Vagina (tissue), 2 donors: ENCODE data around the gene HPGDS. TPM values are rescaled to one million over a fixed set of nuclear protein-coding genes. Genes with fewer than 3 reads are reported as not detected.
"Not testable (repeated sequence)": the region's sequence is repeated elsewhere in the genome, so short reads cannot be mapped to it uniquely, and the experiment has no call there.

Source experiments
- DNase-seq, 2 donors: peaks; one replicate each; pipeline ENCODE4 v3.0.0-alpha.2; 2017; ENCODE audit errors: extremely low spot score in 2 of 2
- H3K27ac ChIP-seq: fragments of 200-600 bp; sonication (generic); one replicate; pipeline ENCODE4 v1.5.1; 2019
- H3K27me3 ChIP-seq: fragments of 200-600 bp; sonication (generic); one replicate; pipeline ENCODE4 v1.5.1; 2019
- H3K36me3 ChIP-seq, 2 donors: fragments of 200-600 bp; sonication (generic); one replicate each; pipeline ENCODE4 v1.5.1; 2017 to 2019
- H3K4me1 ChIP-seq: fragments of 200-600 bp; sonication (generic); one replicate; pipeline ENCODE4 v1.5.1; 2019
- H3K4me3 ChIP-seq, 2 donors: fragments of 200-600 bp; sonication (generic); 1 replicate in 1 of 2; 2 replicates in 1 of 2; pipeline ENCODE4 v1.5.1; 2016 to 2019
- H3K9me3 ChIP-seq: fragments of 200-600 bp; sonication (generic); one replicate; pipeline ENCODE4 v1.5.1; 2019
- POLR2A ChIP-seq, 2 donors: fragments of 450-650 bp; IDR thresholded peaks; one replicate each; pipeline ENCODE4 v1.6.1; 2017; ENCODE audit warnings: antibody characterized with exemption in 2 of 2, mild to moderate bottlenecking in 2 of 2, moderate library complexity in 2 of 2
- POLR2AphosphoS5 ChIP-seq, 2 donors: sonication (generic); formaldehyde crosslinking; IDR thresholded peaks; one replicate each; pipeline ENCODE4 v1.9.0; 2017; ENCODE audit warnings: antibody characterized with exemption in 2 of 2, mild to moderate bottlenecking in 2 of 2, low read depth in 1 of 2; ENCODE audit not compliant: insufficient read depth in 1 of 2
- intact Hi-C: fragments of 100-400 bp; cut with DNase I; formaldehyde crosslinking; loops from one replicate; pipeline ENCODE4 v1.15.1; 2023
- total RNA-seq: library from RNA; depleted of rRNA; stranded (reverse); fragments of >200 nt; gene quantifications from one replicate; pipeline ENCODE4 v1.2.3, GENCODE V29; 2016
- TF ChIP-seq, protein P1 (sequence below), 3 experiments: fragments of 450-650 bp in 2 of 3; fragments of 200-600 bp in 1 of 3; sonication (generic) in 1 of 3; IDR thresholded peaks; one replicate each; pipeline ENCODE4 v1.5.1; 2017 to 2019; ENCODE audit warnings: antibody characterized with exemption in 3 of 3, mild to moderate bottlenecking in 2 of 3, moderate library complexity in 2 of 3

HPGDS gene
- total RNA-seq, 1 donor from 2014 or later: 0.98 TPM

DNA sequence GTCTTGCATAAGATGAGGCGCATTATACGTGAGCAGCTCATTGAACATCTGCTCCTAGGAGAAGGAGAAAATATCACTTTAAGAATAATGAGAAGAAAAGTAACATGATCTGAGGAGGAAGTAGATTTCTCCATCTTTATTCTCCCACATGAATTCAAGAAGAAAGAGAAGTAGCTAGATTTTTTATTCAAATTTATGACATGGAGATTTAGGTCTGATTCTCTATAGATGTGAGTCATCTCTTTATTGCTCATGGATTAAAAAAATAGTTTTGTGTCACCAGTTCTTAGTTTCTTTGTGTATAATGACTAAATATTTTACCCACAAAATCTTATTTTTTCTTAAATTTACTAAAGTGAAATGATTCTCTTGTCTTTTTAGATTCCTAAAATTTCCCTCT is 40.4 kb downstream of the HPGDS start:
- H3K9me3 ChIP-seq: no peaks in the 10 kb centered on the region
- intact Hi-C loops: no loop called here

DNA sequence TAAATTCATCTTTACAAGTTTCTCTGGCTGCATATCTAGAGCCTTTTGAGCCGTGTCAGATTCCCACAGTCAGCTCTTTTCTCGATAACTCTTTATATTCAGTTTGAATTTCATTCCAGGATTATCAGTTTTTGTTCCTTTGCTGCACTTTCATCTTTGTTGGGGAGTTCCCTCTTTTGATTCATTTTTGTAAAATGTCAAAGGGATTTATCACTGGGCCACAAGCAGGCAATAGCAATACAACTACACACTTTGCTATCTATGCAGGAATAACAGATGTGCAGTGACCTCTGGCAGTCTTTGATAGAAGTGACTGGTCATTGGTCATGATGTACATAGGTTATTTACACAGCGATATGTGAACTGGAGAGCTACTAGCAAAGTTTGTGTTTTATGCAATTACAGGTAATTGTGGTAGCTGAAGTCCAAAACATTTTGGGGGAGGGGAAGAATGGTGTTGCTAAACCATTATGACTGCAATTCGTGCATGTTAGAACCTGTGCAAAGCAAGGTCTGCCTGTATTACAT is 43.8 kb downstream of the HPGDS start:
- Histone ChIP-seq H3K27me3 (no peaks in the 10 kb centered on the region), H3K9me3 (no peaks in the 10 kb centered on the region), H3K4me3 (no peak overlapping the region), H3K27ac (no peak overlapping the region), H3K36me3 (no peaks in the 10 kb centered on the region), H3K4me1 (no peaks in the 10 kb centered on the region)
- DNase-seq: no peak
- no peak for TF ChIP-seq POLR2AphosphoS5 (IDR thresholded peaks at IDR 0.05; ENCODE audit: insufficient read depth in 1 of 2, low read depth in 1 of 2)
- TF ChIP-seq, protein P1, sequence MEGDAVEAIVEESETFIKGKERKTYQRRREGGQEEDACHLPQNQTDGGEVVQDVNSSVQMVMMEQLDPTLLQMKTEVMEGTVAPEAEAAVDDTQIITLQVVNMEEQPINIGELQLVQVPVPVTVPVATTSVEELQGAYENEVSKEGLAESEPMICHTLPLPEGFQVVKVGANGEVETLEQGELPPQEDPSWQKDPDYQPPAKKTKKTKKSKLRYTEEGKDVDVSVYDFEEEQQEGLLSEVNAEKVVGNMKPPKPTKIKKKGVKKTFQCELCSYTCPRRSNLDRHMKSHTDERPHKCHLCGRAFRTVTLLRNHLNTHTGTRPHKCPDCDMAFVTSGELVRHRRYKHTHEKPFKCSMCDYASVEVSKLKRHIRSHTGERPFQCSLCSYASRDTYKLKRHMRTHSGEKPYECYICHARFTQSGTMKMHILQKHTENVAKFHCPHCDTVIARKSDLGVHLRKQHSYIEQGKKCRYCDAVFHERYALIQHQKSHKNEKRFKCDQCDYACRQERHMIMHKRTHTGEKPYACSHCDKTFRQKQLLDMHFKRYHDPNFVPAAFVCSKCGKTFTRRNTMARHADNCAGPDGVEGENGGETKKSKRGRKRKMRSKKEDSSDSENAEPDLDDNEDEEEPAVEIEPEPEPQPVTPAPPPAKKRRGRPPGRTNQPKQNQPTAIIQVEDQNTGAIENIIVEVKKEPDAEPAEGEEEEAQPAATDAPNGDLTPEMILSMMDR (IDR thresholded peaks at IDR 0.05): no peak
- no peak for TF ChIP-seq POLR2A (IDR thresholded peaks at IDR 0.05)
- intact Hi-C loops: no loop called here

More for the DNA sequence above, 40.4 kb downstream of the HPGDS start:
- TF ChIP-seq POLR2AphosphoS5 (IDR thresholded peaks at IDR 0.05; ENCODE audit: insufficient read depth in 1 of 2, low read depth in 1 of 2): no peak
- TF ChIP-seq, protein P1 (IDR thresholded peaks at IDR 0.05): no peak
- no peak for TF ChIP-seq POLR2A (IDR thresholded peaks at IDR 0.05)
- Histone ChIP-seq H3K4me1 (no peaks in the 10 kb centered on the region), H3K27ac (no peak overlapping the region), H3K27me3 (no peaks in the 10 kb centered on the region), H3K4me3 (no peak overlapping the region), H3K36me3 (no peaks in the 10 kb centered on the region)
- DNase-seq: no peak

DNA sequence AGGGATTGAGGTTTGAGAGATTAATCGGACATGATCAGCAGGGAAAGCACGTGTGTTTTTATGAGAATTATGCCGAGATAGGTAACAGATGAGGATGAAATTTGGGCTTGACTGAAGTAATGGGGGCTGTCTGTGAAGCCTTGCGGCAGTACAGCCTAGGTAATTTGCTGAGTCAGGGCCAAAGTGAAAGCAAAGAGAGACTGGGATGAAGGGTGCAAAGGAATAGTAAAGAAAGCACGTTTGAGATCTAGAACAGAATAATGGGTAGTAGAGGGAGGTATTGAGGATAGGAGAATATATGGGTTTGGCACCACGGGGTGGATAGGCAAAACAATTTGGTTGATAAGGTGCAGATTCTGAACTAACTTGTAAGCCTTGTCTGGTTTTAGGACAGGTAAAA is 47.2 kb downstream of the HPGDS start:
- H3K4me3 ChIP-seq, H3K9me3 ChIP-seq, DNase-seq, H3K4me1 ChIP-seq, H3K27ac ChIP-seq, intact Hi-C loops, H3K27me3 ChIP-seq, H3K36me3 ChIP-seq: not testable (repeated sequence)

DNA sequence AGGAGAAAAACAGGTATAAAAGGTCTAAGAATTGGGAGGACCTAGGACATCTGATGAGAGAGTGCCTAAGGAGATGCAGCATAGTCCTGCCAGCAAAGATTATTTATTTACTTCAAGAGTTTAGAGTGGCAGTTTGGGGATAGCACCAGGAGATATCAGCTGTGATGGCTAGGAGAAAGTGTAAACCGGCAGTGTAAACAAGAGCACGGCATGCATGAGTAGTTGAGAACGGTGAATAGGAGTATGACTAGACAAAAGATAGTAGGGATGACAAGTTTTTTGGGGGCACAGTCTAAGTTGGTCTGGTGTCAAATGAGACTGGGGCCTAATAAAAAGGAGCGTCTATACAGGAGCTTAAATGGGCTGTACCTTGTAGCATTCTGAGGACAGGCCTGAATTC is 48.7 kb downstream of the HPGDS start:
- H3K4me1 ChIP-seq, DNase-seq, intact Hi-C loops, H3K9me3 ChIP-seq, H3K4me3 ChIP-seq, H3K27me3 ChIP-seq, H3K27ac ChIP-seq: not testable (repeated sequence)
- peaks cover 0 to 17% of the 10 kb centered on the region in 2 donors for H3K36me3 ChIP-seq

DNA sequence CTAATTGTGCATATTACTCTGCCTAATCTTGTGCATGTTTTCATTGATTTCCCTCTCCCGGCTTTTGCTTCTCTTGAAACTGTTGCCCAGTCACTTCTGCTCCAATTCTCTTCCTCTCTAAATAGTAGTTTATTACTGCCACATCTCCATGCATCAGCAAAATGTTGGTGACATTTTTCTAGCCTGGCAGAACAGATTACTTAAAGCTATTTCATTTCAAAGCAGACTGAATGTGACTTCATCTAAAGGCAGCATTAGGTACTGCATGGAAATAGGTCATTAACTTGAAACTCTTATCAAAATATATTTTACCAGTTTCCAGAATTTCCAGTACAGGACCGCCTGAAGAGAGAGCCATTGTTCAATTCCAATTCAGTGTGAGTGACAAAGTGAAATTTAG is 52.4 kb downstream of the HPGDS start:
- intact Hi-C loops: no loop called here
- TF ChIP-seq, protein P1 (IDR thresholded peaks at IDR 0.05): no peak
- no peak for TF ChIP-seq POLR2AphosphoS5 (IDR thresholded peaks at IDR 0.05; ENCODE audit: insufficient read depth in 1 of 2, low read depth in 1 of 2)
- no peak for TF ChIP-seq POLR2A (IDR thresholded peaks at IDR 0.05)

DNA sequence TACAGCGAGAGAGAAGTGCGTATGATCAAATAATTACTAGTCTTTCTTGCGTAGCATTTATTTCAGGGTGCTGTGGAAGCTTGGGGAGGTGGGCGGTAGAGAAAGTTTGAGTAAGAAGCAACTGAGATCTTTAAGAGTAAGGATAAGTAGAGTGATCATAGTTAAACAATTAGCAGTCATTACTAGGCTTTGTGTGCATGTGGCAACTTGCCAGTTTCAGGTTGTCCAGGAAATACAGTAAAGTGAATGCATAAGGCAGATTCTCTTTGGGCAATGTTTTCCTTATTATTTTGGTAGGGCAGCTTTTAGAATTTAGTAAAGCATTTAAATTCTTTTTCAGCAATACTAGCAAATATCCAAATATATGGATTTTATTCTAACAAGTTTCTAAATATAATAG is 57.0 kb downstream of the HPGDS start:
- H3K9me3 ChIP-seq: no peaks in the 10 kb centered on the region
- TF ChIP-seq, protein P1 (IDR thresholded peaks at IDR 0.05): no peak
- TF ChIP-seq POLR2AphosphoS5 (IDR thresholded peaks at IDR 0.05; ENCODE audit: insufficient read depth in 1 of 2, low read depth in 1 of 2) (no peak), POLR2A (IDR thresholded peaks at IDR 0.05) (no peak)
- no peak overlapping the region for H3K4me3 ChIP-seq
- no peaks in the 10 kb centered on the region for H3K4me1 ChIP-seq
- DNase-seq: no peak
- intact Hi-C loops: no loop called here
- no peak overlapping the region for H3K27ac ChIP-seq
- no peaks in the 10 kb centered on the region for H3K27me3 ChIP-seq
- H3K36me3 ChIP-seq: peaks cover 0 to 62% of the 10 kb centered on the region in 2 donors

More for the DNA sequence above, 52.4 kb downstream of the HPGDS start:
- no peak overlapping the region for H3K4me3 ChIP-seq
- no peak for DNase-seq
- no peaks in the 10 kb centered on the region for H3K4me1 ChIP-seq
- no peaks in the 10 kb centered on the region for H3K9me3 ChIP-seq
- H3K36me3 ChIP-seq: peaks cover 0 to 25% of the 10 kb centered on the region in 2 donors
- no peaks in the 10 kb centered on the region for H3K27me3 ChIP-seq
- no peak overlapping the region for H3K27ac ChIP-seq
